PC-9 (cell line): ENCODE measurements around the gene ITGA6.

Source experiments
- EZH2 ChIP-seq: fragments of 200-600 bp; sonication (generic); IDR thresholded peaks from 2 replicates; pipeline ENCODE4 v1.8.0; 2017; ENCODE audit warnings: antibody characterized with exemption, low read depth
- TF ChIP-seq, protein P1 (sequence below): fragments of 200-600 bp; sonication (generic); conservative IDR thresholded peaks from 2 replicates; pipeline ENCODE4 v1.6.1; 2017; ENCODE audit warnings: mixed run types, antibody characterized with exemption, mild to moderate bottlenecking, moderate library complexity

DNA sequence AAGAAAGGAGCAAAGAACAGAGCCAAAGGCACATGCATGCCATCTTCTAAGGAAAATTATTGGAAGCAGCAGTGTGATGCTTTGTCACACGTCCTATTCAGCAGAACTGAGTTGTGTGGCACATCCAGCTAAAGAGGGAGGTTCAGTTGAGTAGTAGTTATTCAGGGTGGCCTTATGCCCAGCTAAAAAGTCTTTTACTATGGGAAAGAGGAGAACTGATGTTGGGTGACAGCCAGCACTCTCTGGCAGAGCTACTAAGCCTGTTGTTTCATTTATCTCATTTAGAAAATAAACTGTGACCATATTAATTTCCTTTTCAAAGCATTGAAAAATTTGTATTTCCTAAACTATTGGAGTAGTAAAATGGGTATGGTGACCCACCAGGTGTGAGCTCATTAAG lies 18.5 kb downstream of the ITGA6 start:
- TF ChIP-seq, protein P1, sequence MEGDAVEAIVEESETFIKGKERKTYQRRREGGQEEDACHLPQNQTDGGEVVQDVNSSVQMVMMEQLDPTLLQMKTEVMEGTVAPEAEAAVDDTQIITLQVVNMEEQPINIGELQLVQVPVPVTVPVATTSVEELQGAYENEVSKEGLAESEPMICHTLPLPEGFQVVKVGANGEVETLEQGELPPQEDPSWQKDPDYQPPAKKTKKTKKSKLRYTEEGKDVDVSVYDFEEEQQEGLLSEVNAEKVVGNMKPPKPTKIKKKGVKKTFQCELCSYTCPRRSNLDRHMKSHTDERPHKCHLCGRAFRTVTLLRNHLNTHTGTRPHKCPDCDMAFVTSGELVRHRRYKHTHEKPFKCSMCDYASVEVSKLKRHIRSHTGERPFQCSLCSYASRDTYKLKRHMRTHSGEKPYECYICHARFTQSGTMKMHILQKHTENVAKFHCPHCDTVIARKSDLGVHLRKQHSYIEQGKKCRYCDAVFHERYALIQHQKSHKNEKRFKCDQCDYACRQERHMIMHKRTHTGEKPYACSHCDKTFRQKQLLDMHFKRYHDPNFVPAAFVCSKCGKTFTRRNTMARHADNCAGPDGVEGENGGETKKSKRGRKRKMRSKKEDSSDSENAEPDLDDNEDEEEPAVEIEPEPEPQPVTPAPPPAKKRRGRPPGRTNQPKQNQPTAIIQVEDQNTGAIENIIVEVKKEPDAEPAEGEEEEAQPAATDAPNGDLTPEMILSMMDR, result no peak
- TF ChIP-seq EZH2, result no peak
